ENCODE results near the gene ZBTB46. TPM values are rescaled to one million over a fixed set of nuclear protein-coding genes. Genes with fewer than 3 reads are reported as not detected.

The ZBTB46 gene
- total RNA-seq, 1 donor from 2014 or later, result 0.84 TPM

- peak overlapping the region; percentile 87 for H3K4me3 Mint-ChIP-seq
- peak overlapping the region; percentile 100 for H3K27ac Mint-ChIP-seq
- no peak for DNase-seq
- no peaks in the 10 kb centered on the region for H3K27me3 Mint-ChIP-seq
- H3K36me3 Mint-ChIP-seq (ENCODE audit: low read depth), result peaks cover 28% of the 10 kb centered on the region
- intact Hi-C loops (cut with micrococcal nuclease), result loop anchor here (10.0 kb wide), 1 partner anchor 202 kb away; the partner anchor contains the start of gene TCEA2
- no peaks in the 10 kb centered on the region for H3K9me3 Mint-ChIP-seq
- peaks cover 29% of the 10 kb centered on the region for H3K4me1 Mint-ChIP-seq
These were observed 32.1 kb upstream of the ZBTB46 start for GRCh38 chr20:63863021-63863797.

DNA sequence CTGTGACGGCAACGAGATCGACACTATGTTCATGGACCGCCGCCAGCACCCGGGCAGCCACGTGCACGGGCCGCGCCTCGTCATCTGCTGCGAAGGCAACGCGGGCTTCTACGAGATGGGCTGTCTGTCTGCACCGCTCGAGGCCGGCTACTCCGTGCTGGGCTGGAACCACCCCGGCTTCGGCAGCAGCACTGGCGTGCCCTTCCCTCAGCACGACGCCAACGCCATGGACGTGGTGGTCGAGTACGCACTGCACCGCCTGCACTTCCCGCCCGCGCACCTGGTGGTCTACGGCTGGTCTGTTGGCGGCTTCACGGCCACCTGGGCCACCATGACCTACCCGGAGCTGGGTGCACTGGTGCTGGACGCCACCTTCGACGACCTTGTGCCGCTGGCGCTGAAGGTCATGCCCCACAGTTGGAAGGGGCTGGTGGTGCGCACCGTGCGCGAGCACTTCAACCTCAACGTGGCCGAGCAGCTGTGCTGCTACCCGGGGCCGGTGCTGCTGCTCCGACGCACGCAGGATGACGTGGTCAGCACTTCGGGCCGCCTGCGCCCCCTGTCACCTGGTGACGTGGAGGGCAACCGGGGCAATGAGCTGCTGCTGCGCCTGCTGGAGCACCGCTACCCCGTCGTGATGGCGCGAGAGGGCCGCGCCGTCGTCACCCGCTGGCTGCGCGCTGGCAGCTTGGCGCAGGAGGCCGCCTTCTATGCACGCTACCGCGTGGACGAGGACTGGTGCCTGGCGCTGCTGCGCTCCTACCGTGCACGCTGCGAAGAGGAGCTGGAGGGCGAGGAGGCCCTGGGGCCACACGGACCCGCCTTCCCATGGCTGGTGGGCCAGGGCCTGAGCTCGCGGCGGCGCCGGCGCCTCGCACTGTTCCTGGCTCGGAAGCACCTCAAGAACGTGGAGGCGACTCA, 31.2 kb upstream of the ZBTB46 start:
- DNase-seq, result no peak
- intact Hi-C loops (cut with micrococcal nuclease), result loop anchor here (10.0 kb wide), 1 partner anchor 203 kb away; the partner anchor contains the start of gene TCEA2
- H3K4me1 Mint-ChIP-seq, result peaks cover 30% of the 10 kb centered on the region
- no peak overlapping the region for H3K27ac Mint-ChIP-seq
- peaks cover 23% of the 10 kb centered on the region for H3K36me3 Mint-ChIP-seq (ENCODE audit: low read depth)
- H3K27me3 Mint-ChIP-seq, result no peaks in the 10 kb centered on the region
- no peak overlapping the region for H3K4me3 Mint-ChIP-seq
- no peaks in the 10 kb centered on the region for H3K9me3 Mint-ChIP-seq

GRCh38 chr20:63861365-63861934, 30.4 kb upstream of the ZBTB46 start, which contains the start of gene ABHD16B:
Gene ABHD16B, plus strand, starts transcription at chr20:63861498. Its CDS starts 43 bp downstream, at chr20:63861541.
- H3K9me3 Mint-ChIP-seq, result no peaks in the 10 kb centered on the region
- no peak within 1 kb of the TSS for H3K4me3 Mint-ChIP-seq
- peaks cover 30% of the 10 kb centered on the region for H3K4me1 Mint-ChIP-seq
- H3K27ac Mint-ChIP-seq, result no peak within 1 kb of the TSS
- no peak for DNase-seq
- H3K27me3 Mint-ChIP-seq, result no peaks in the 10 kb centered on the region
- H3K36me3 Mint-ChIP-seq (ENCODE audit: low read depth), result peaks cover 23% of the 10 kb centered on the region
- intact Hi-C loops (cut with micrococcal nuclease), result loop anchor here (10.0 kb wide), 1 partner anchor 203 kb away; the partner anchor contains the start of gene TCEA2

GRCh38 chr20:63860325-63861051, 29.4 kb upstream of the ZBTB46 start:
- peaks cover 23% of the 10 kb centered on the region for H3K4me1 Mint-ChIP-seq
- H3K27ac Mint-ChIP-seq, result no peak overlapping the region
- DNase-seq, result no peak
- peaks cover 20% of the 10 kb centered on the region for H3K36me3 Mint-ChIP-seq (ENCODE audit: low read depth)
- intact Hi-C loops (cut with micrococcal nuclease), result loop anchor here (10.0 kb wide), 1 partner anchor 204 kb away; the partner anchor contains the start of gene TCEA2
- peaks cover 1% of the 10 kb centered on the region for H3K27me3 Mint-ChIP-seq
- no peak overlapping the region for H3K4me3 Mint-ChIP-seq
- H3K9me3 Mint-ChIP-seq, result no peaks in the 10 kb centered on the region

DNA sequence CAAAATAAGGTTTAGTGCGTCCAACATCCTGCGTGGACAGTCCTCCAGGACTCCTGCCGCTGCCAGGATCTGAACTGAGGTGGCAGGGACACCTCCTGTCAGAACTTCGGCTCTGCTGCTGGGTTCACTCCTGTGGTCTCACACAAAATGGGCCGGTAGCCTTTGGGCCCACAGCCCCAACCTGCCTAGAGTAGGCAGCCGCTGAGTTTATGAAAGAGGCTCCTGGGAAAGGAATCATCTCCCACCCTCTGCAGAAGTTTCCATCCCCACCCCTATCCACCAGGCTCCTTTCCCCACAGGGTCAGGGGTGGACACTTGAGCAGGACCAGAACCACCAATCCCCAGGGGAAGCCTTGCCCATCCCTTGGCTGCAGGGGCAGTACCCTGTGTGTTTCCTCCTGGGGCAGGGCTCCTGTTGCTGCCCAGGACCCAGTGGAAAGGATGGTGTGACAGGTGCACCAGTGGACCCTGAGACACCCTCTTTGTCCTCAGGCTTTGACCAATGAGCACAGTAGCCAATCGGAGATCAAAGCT, 28.2 kb upstream of the ZBTB46 start:
- H3K27ac Mint-ChIP-seq, result peak overlapping the region; percentile 48
- H3K4me3 Mint-ChIP-seq, result no peak overlapping the region
- intact Hi-C loops (cut with micrococcal nuclease), result no loop called here
- peaks cover 21% of the 10 kb centered on the region for H3K4me1 Mint-ChIP-seq
- H3K36me3 Mint-ChIP-seq (ENCODE audit: low read depth), result peaks cover 17% of the 10 kb centered on the region
- H3K9me3 Mint-ChIP-seq, result no peaks in the 10 kb centered on the region
- no peak for DNase-seq
- H3K27me3 Mint-ChIP-seq, result peaks cover 1% of the 10 kb centered on the region

GRCh38 chr20:63858393-63859165, 27.5 kb upstream of the ZBTB46 start:
- Mint-ChIP-seq H3K27ac (peak overlapping the region; percentile 48), H3K27me3 (peaks cover 1% of the 10 kb centered on the region), H3K9me3 (no peaks in the 10 kb centered on the region), H3K4me3 (no peak overlapping the region), H3K36me3 (ENCODE audit: low read depth) (peaks cover 12% of the 10 kb centered on the region), H3K4me1 (peaks cover 15% of the 10 kb centered on the region)
- intact Hi-C loops (cut with micrococcal nuclease), result no loop called here
- DNase-seq, result no peak

- peaks cover 9% of the 10 kb centered on the region for H3K4me1 Mint-ChIP-seq
- H3K4me3 Mint-ChIP-seq, result no peak overlapping the region
- no peak overlapping the region for H3K27ac Mint-ChIP-seq
- no peak for DNase-seq
- no peaks in the 10 kb centered on the region for H3K9me3 Mint-ChIP-seq
- peaks cover 9% of the 10 kb centered on the region for H3K36me3 Mint-ChIP-seq (ENCODE audit: low read depth)
- H3K27me3 Mint-ChIP-seq, result peaks cover 1% of the 10 kb centered on the region
- intact Hi-C loops (cut with micrococcal nuclease), result no loop called here
These were observed 26.8 kb upstream of the ZBTB46 start for GRCh38 chr20:63857764-63858392.

GRCh38 chr20:63856098-63856511, 25.0 kb upstream of the ZBTB46 start:
- H3K9me3 Mint-ChIP-seq, result no peaks in the 10 kb centered on the region
- peaks cover 6% of the 10 kb centered on the region for H3K36me3 Mint-ChIP-seq (ENCODE audit: low read depth)
- intact Hi-C loops (cut with micrococcal nuclease), result no loop called here

DNA sequence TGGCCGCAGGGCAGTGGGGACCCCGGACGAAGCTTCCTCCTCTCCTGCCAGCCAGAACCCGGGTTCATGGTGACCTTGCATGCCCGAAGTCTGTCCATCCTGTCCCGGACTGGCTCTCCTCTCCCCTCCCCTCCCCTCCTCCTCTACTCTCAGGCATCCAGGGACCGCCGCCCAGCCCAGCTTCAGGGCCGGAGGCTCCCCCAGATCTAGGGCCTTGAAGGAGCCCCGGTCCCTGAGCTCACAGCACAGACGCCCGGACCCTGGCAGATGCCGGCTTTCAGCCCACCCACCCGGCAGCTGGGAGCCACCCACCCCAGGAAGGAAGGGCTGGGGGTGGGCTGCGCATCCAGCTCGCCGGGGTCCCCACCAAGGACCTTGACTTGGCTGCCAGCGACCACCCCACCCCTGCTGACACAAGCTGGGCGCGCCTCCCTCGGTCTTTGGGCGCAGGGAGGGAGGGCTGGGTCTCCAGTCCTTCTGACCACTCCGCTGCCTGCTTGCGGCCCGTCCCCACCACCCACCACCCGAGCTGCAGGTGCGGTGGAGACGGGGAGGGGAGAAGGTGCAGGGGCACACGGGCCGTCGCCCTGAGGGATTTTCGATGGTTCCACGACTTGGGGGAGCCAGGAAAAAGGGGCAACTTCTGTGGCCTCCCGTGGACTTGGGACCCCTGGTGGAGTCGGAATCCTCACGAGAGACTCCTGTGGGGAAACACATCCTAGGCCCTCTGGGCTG, 24.5 kb upstream of the ZBTB46 start:
- no peak overlapping the region for H3K27ac Mint-ChIP-seq
- no peaks in the 10 kb centered on the region for H3K36me3 Mint-ChIP-seq (ENCODE audit: low read depth)
- H3K4me1 Mint-ChIP-seq, result peaks cover 21% of the 10 kb centered on the region
- H3K9me3 Mint-ChIP-seq, result no peaks in the 10 kb centered on the region
- DNase-seq, result no peak
- intact Hi-C loops (cut with micrococcal nuclease), result no loop called here
- H3K27me3 Mint-ChIP-seq, result peaks cover 3% of the 10 kb centered on the region
- no peak overlapping the region for H3K4me3 Mint-ChIP-seq

More at GRCh38 chr20:63856098-63856511, 25.0 kb upstream of the ZBTB46 start:
- Mint-ChIP-seq H3K4me1 (peaks cover 15% of the 10 kb centered on the region), H3K4me3 (no peak overlapping the region), H3K27me3 (peaks cover 1% of the 10 kb centered on the region), H3K27ac (no peak overlapping the region)
- no peak for DNase-seq

DNA sequence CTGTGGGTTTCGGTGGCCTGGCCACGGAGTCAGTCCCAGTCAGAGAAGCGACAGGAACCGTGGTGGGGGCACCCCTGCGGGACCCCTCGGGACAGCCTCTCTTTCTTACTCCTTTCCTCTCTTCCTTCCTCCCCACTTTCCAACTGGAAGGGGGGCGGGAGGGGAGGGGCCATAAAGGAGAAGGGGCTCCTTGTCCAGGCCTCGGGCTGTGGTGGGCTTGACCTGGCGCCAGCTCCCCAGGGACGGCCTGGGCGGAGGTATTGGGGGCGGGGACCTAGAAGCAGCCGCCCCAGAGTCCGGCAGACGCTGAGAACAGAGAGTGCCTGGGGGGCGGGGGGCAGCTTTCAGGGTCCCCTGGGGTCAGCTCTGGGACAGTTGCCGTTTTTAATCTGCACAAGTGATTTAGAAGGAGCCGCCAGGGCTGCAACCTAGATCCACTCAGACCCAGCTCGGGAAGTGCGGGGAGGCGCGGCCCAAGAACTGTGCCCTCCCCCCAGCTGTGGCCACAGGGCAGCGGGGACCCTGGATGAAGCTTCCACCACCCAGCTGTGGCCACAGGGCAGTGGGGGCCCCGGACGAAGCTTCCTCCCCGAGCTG, 23.8 kb upstream of the ZBTB46 start:
- DNase-seq, result no peak
- Mint-ChIP-seq H3K4me3 (no peak overlapping the region), H3K4me1 (peaks cover 22% of the 10 kb centered on the region), H3K9me3 (no peaks in the 10 kb centered on the region), H3K27me3 (peaks cover 4% of the 10 kb centered on the region), H3K36me3 (ENCODE audit: low read depth) (no peaks in the 10 kb centered on the region), H3K27ac (no peak overlapping the region)
- intact Hi-C loops (cut with micrococcal nuclease), result no loop called here

- intact Hi-C loops (cut with micrococcal nuclease), result no loop called here
- H3K4me3 Mint-ChIP-seq, result no peak overlapping the region
- no peaks in the 10 kb centered on the region for H3K36me3 Mint-ChIP-seq (ENCODE audit: low read depth)
- H3K27ac Mint-ChIP-seq, result no peak overlapping the region
- H3K4me1 Mint-ChIP-seq, result peaks cover 22% of the 10 kb centered on the region
- no peaks in the 10 kb centered on the region for H3K9me3 Mint-ChIP-seq
- DNase-seq, result no peak
- H3K27me3 Mint-ChIP-seq, result peaks cover 4% of the 10 kb centered on the region
These were observed 23.2 kb upstream of the ZBTB46 start for GRCh38 chr20:63854069-63854765.

All from activated CD4-positive, alpha-beta T cell treated with anti-CD3 and anti-CD28 coated beads, Interleukin-2, amount 10 ng/mL, durations not matched to agents 24 days and 14 days (primary cell).